ENCODE results near the gene VKORC1. TPM values are rescaled to one million over a fixed set of nuclear protein-coding genes. Genes with fewer than 3 reads are reported as not detected.

Gene VKORC1
- total and polyA plus RNA-seq, 2 experiments from 2014 or later: 89.6 to 100 TPM

DNA sequence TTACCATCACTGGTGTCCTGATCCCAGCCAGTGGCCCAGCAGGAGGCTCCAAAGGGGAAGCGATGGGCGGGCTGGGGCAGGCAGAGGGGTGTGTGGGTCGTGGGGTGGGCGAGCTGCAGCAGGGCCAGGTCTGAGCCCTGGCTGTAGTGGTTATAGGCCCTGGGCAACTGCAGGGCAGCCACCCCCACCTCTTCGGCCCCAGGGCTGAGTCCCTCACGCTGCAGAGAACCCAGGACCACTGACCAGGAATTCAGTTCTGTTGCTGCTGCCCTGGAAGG, 8.0 kb downstream of the VKORC1 start:
- no peaks in the 10 kb centered on the region; the same call in 1 of the 2 replicates for H4K20me1 ChIP-seq (replicated peaks; ENCODE audit: insufficient read depth)
- no peaks in the 10 kb centered on the region for H3K27me3 ChIP-seq (ENCODE audit: insufficient read depth)
- H3K4me2 ChIP-seq: no peak overlapping the region
- no peak overlapping the region for H3K4me3 ChIP-seq
- H3K4me1 ChIP-seq (ENCODE audit: insufficient read depth): no peaks in the 10 kb centered on the region
- DNase-seq (ENCODE audit: low spot score): no peak
- no peak overlapping the region for H2AFZ ChIP-seq
- H3K36me3 ChIP-seq (ENCODE audit: insufficient read depth): no peaks in the 10 kb centered on the region
- Mint-ChIP-seq H3K4me3 (no peak overlapping the region), H3K27ac (no peak overlapping the region), H3K27me3 (ENCODE audit: insufficient read depth, low read depth, poor library complexity) (peaks cover 17% of the 10 kb centered on the region), H3K9me3 (no peaks in the 10 kb centered on the region), H3K36me3 (ENCODE audit: low read depth) (peaks cover 26% of the 10 kb centered on the region), H3K4me1 (peaks cover 5% of the 10 kb centered on the region; the same call in 1 of the 3 replicates)
- no peak for TF ChIP-seq CREB1 (CRISPR knock-in tag; IDR thresholded peaks at IDR 0.05; ENCODE audit: low read depth)
- TF ChIP-seq STAT1 (IDR thresholded peaks at IDR 0.05; ENCODE audit: unreplicated experiment): no peak
- TF ChIP-seq NANOG (IDR thresholded peaks at IDR 0.05; ENCODE audit: borderline replicate concordance): no peak
- TF ChIP-seq, protein P1, sequence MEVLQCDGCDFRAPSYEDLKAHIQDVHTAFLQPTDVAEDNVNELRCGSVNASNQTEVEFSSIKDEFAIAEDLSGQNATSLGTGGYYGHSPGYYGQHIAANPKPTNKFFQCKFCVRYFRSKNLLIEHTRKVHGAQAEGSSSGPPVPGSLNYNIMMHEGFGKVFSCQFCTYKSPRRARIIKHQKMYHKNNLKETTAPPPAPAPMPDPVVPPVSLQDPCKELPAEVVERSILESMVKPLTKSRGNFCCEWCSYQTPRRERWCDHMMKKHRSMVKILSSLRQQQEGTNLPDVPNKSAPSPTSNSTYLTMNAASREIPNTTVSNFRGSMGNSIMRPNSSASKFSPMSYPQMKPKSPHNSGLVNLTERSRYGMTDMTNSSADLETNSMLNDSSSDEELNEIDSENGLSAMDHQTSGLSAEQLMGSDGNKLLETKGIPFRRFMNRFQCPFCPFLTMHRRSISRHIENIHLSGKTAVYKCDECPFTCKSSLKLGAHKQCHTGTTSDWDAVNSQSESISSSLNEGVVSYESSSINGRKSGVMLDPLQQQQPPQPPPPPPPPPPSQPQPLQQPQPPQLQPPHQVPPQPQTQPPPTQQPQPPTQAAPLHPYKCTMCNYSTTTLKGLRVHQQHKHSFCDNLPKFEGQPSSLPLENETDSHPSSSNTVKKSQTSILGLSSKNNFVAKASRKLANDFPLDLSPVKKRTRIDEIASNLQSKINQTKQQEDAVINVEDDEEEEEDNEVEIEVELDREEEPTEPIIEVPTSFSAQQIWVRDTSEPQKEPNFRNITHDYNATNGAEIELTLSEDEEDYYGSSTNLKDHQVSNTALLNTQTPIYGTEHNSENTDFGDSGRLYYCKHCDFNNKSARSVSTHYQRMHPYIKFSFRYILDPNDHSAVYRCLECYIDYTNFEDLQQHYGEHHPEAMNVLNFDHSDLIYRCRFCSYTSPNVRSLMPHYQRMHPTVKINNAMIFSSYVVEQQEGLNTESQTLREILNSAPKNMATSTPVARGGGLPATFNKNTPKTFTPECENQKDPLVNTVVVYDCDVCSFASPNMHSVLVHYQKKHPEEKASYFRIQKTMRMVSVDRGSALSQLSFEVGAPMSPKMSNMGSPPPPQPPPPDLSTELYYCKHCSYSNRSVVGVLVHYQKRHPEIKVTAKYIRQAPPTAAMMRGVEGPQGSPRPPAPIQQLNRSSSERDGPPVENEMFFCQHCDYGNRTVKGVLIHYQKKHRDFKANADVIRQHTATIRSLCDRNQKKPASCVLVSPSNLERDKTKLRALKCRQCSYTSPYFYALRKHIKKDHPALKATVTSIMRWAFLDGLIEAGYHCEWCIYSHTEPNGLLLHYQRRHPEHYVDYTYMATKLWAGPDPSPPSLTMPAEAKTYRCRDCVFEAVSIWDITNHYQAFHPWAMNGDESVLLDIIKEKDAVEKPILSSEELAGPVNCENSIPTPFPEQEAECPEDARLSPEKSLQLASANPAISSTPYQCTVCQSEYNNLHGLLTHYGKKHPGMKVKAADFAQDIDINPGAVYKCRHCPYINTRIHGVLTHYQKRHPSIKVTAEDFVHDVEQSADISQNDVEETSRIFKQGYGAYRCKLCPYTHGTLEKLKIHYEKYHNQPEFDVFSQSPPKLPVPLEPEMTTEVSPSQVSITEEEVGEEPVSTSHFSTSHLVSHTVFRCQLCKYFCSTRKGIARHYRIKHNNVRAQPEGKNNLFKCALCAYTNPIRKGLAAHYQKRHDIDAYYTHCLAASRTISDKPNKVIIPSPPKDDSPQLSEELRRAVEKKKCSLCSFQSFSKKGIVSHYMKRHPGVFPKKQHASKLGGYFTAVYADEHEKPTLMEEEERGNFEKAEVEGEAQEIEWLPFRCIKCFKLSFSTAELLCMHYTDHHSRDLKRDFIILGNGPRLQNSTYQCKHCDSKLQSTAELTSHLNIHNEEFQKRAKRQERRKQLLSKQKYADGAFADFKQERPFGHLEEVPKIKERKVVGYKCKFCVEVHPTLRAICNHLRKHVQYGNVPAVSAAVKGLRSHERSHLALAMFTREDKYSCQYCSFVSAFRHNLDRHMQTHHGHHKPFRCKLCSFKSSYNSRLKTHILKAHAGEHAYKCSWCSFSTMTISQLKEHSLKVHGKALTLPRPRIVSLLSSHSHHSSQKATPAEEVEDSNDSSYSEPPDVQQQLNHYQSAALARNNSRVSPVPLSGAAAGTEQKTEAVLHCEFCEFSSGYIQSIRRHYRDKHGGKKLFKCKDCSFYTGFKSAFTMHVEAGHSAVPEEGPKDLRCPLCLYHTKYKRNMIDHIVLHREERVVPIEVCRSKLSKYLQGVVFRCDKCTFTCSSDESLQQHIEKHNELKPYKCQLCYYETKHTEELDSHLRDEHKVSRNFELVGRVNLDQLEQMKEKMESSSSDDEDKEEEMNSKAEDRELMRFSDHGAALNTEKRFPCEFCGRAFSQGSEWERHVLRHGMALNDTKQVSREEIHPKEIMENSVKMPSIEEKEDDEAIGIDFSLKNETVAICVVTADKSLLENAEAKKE (CRISPR knock-in tag; IDR thresholded peaks at IDR 0.05): no peak
- no peak for TF ChIP-seq JUNB (IDR thresholded peaks at IDR 0.05; ENCODE audit: unreplicated experiment)
- TF ChIP-seq, protein P2, sequence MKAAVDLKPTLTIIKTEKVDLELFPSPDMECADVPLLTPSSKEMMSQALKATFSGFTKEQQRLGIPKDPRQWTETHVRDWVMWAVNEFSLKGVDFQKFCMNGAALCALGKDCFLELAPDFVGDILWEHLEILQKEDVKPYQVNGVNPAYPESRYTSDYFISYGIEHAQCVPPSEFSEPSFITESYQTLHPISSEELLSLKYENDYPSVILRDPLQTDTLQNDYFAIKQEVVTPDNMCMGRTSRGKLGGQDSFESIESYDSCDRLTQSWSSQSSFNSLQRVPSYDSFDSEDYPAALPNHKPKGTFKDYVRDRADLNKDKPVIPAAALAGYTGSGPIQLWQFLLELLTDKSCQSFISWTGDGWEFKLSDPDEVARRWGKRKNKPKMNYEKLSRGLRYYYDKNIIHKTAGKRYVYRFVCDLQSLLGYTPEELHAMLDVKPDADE (IDR thresholded peaks at IDR 0.05): no peak
- TF ChIP-seq, protein P3, sequence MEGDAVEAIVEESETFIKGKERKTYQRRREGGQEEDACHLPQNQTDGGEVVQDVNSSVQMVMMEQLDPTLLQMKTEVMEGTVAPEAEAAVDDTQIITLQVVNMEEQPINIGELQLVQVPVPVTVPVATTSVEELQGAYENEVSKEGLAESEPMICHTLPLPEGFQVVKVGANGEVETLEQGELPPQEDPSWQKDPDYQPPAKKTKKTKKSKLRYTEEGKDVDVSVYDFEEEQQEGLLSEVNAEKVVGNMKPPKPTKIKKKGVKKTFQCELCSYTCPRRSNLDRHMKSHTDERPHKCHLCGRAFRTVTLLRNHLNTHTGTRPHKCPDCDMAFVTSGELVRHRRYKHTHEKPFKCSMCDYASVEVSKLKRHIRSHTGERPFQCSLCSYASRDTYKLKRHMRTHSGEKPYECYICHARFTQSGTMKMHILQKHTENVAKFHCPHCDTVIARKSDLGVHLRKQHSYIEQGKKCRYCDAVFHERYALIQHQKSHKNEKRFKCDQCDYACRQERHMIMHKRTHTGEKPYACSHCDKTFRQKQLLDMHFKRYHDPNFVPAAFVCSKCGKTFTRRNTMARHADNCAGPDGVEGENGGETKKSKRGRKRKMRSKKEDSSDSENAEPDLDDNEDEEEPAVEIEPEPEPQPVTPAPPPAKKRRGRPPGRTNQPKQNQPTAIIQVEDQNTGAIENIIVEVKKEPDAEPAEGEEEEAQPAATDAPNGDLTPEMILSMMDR (conservative IDR thresholded peaks at IDR 0.05; ENCODE audit: low read depth in 2 of 2): no peak
- TF ChIP-seq, protein P4, sequence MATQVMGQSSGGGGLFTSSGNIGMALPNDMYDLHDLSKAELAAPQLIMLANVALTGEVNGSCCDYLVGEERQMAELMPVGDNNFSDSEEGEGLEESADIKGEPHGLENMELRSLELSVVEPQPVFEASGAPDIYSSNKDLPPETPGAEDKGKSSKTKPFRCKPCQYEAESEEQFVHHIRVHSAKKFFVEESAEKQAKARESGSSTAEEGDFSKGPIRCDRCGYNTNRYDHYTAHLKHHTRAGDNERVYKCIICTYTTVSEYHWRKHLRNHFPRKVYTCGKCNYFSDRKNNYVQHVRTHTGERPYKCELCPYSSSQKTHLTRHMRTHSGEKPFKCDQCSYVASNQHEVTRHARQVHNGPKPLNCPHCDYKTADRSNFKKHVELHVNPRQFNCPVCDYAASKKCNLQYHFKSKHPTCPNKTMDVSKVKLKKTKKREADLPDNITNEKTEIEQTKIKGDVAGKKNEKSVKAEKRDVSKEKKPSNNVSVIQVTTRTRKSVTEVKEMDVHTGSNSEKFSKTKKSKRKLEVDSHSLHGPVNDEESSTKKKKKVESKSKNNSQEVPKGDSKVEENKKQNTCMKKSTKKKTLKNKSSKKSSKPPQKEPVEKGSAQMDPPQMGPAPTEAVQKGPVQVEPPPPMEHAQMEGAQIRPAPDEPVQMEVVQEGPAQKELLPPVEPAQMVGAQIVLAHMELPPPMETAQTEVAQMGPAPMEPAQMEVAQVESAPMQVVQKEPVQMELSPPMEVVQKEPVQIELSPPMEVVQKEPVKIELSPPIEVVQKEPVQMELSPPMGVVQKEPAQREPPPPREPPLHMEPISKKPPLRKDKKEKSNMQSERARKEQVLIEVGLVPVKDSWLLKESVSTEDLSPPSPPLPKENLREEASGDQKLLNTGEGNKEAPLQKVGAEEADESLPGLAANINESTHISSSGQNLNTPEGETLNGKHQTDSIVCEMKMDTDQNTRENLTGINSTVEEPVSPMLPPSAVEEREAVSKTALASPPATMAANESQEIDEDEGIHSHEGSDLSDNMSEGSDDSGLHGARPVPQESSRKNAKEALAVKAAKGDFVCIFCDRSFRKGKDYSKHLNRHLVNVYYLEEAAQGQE (IDR thresholded peaks at IDR 0.05; ENCODE audit: unreplicated experiment): no peak
- TF ChIP-seq POLR2AphosphoS5 (IDR thresholded peaks at IDR 0.05; ENCODE audit: low read depth): no peak
- no peak for TF ChIP-seq EZH2 (IDR thresholded peaks at IDR 0.05; ENCODE audit: low read depth, unreplicated experiment)
- no peak for TF ChIP-seq ZNF331 (CRISPR knock-in tag; IDR thresholded peaks at IDR 0.05; ENCODE audit: low read depth)
- no peaks in the 10 kb centered on the region for H3K9me2 ChIP-seq (ENCODE audit: insufficient read depth)
- ATAC-seq: no peak
- no peak overlapping the region for H3K27ac ChIP-seq (ENCODE audit: low read depth)
- H3F3A ChIP-seq (replicated peaks; ENCODE audit: low read depth): no peaks in the 10 kb centered on the region
- no peaks in the 10 kb centered on the region for H3K79me2 ChIP-seq (replicated peaks; ENCODE audit: insufficient read depth)

All from GM23338 (cell line).